ENCODE data around the gene OLFML2A.
"Not testable (repeated sequence)": the region's sequence is repeated elsewhere in the genome, so short reads cannot be mapped to it uniquely, and the experiment has no call there.

Gene OLFML2A

GRCh38 chr9:124771021-124771866, 5.7 kb upstream of the OLFML2A start, which contains the start of gene NR6A1:
Gene NR6A1 (minus strand): TSS chr9:124771311.
- peak; percentile 35 for TF ChIP-seq CTCF (IDR thresholded peaks at IDR 0.05; ENCODE audit: borderline replicate concordance, insufficient read depth, low read depth, low read length)

GRCh38 chr9:124771867-124772679, 4.9 kb upstream of the OLFML2A start:
- H3K4me3 ChIP-seq (ENCODE audit: low read depth, low read length), result peak overlapping the region; percentile 98
- peak; percentile 87 for TF ChIP-seq CTCF (IDR thresholded peaks at IDR 0.05; ENCODE audit: borderline replicate concordance, insufficient read depth, low read depth, low read length)

More at GRCh38 chr9:124771021-124771866, 5.7 kb upstream of the OLFML2A start, which contains the start of gene NR6A1:
- peak within 1 kb of the TSS; percentile 98 for H3K4me3 ChIP-seq (ENCODE audit: low read depth, low read length)

GRCh38 chr9:124772877-124773276, 4.1 kb upstream of the OLFML2A start:
- H3K4me3 ChIP-seq (ENCODE audit: low read depth, low read length), result not testable (repeated sequence)

- TF ChIP-seq CTCF (IDR thresholded peaks at IDR 0.05; ENCODE audit: borderline replicate concordance, insufficient read depth, low read depth, low read length), result no peak
- no peak overlapping the region for H3K4me3 ChIP-seq (ENCODE audit: low read depth, low read length)
Observed at GRCh38 chr9:124773473-124774128, 3.3 kb upstream of the OLFML2A start.

- TF ChIP-seq CTCF (IDR thresholded peaks at IDR 0.05; ENCODE audit: borderline replicate concordance, insufficient read depth, low read depth, low read length), result peak; percentile 83
Observed at GRCh38 chr9:124774129-124774978, 2.6 kb upstream of the OLFML2A start.

GRCh38 chr9:124776618-124776953, 347 bp upstream of the OLFML2A start:
- TF ChIP-seq CTCF (IDR thresholded peaks at IDR 0.05; ENCODE audit: borderline replicate concordance, insufficient read depth, low read depth, low read length), result no peak
- peak overlapping the region; percentile 21 for H3K4me3 ChIP-seq (ENCODE audit: low read depth, low read length)

More at GRCh38 chr9:124774129-124774978, 2.6 kb upstream of the OLFML2A start:
- H3K4me3 ChIP-seq (ENCODE audit: low read depth, low read length), result no peak overlapping the region
